ENCODE measurements around the gene PEA15.

DNA sequence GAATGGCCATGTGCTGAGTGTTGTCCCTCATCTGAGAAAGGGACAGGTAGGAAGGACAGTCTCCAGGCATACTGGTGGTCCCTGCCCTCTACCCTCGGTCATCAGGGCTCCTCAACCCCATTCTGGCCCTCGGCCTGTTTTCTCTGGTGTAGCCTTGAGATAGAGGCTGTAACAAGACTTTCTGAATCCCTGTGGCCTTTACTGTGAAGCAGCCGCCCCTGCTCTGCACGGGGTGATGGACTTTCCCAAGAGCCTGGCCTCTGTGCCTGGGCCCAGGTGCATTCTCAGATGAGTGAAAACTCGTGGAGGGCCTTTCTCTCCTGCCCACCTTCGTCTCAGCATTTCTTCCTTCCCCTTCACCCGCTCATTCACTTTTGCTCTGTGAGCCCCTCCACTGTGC lies 17.8 kb upstream of the PEA15 start:
- TF ChIP-seq, protein P1, sequence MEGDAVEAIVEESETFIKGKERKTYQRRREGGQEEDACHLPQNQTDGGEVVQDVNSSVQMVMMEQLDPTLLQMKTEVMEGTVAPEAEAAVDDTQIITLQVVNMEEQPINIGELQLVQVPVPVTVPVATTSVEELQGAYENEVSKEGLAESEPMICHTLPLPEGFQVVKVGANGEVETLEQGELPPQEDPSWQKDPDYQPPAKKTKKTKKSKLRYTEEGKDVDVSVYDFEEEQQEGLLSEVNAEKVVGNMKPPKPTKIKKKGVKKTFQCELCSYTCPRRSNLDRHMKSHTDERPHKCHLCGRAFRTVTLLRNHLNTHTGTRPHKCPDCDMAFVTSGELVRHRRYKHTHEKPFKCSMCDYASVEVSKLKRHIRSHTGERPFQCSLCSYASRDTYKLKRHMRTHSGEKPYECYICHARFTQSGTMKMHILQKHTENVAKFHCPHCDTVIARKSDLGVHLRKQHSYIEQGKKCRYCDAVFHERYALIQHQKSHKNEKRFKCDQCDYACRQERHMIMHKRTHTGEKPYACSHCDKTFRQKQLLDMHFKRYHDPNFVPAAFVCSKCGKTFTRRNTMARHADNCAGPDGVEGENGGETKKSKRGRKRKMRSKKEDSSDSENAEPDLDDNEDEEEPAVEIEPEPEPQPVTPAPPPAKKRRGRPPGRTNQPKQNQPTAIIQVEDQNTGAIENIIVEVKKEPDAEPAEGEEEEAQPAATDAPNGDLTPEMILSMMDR (IDR thresholded peaks at IDR 0.05 in 2 of 3, conservative IDR thresholded peaks at IDR 0.05 in 1 of 3; ENCODE audit: control insufficient read depth in 2 of 3, extremely low read depth in 1 of 3, insufficient read depth in 1 of 3, low read depth in 3 of 3, low read length in 3 of 3): no peak
- TF ChIP-seq, protein P2, sequence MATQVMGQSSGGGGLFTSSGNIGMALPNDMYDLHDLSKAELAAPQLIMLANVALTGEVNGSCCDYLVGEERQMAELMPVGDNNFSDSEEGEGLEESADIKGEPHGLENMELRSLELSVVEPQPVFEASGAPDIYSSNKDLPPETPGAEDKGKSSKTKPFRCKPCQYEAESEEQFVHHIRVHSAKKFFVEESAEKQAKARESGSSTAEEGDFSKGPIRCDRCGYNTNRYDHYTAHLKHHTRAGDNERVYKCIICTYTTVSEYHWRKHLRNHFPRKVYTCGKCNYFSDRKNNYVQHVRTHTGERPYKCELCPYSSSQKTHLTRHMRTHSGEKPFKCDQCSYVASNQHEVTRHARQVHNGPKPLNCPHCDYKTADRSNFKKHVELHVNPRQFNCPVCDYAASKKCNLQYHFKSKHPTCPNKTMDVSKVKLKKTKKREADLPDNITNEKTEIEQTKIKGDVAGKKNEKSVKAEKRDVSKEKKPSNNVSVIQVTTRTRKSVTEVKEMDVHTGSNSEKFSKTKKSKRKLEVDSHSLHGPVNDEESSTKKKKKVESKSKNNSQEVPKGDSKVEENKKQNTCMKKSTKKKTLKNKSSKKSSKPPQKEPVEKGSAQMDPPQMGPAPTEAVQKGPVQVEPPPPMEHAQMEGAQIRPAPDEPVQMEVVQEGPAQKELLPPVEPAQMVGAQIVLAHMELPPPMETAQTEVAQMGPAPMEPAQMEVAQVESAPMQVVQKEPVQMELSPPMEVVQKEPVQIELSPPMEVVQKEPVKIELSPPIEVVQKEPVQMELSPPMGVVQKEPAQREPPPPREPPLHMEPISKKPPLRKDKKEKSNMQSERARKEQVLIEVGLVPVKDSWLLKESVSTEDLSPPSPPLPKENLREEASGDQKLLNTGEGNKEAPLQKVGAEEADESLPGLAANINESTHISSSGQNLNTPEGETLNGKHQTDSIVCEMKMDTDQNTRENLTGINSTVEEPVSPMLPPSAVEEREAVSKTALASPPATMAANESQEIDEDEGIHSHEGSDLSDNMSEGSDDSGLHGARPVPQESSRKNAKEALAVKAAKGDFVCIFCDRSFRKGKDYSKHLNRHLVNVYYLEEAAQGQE (IDR thresholded peaks at IDR 0.05; ENCODE audit: low read depth, low read length): no peak
- TF ChIP-seq, protein P3, sequence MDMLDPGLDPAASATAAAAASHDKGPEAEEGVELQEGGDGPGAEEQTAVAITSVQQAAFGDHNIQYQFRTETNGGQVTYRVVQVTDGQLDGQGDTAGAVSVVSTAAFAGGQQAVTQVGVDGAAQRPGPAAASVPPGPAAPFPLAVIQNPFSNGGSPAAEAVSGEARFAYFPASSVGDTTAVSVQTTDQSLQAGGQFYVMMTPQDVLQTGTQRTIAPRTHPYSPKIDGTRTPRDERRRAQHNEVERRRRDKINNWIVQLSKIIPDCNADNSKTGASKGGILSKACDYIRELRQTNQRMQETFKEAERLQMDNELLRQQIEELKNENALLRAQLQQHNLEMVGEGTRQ (IDR thresholded peaks at IDR 0.05; ENCODE audit: borderline replicate concordance, low read depth, low read length): no peak
- TF ChIP-seq NFIC (IDR thresholded peaks at IDR 0.05; ENCODE audit: low read depth, low read length) (no peak), ZSCAN29 (IDR thresholded peaks at IDR 0.05) (no peak), HDAC2 (IDR thresholded peaks at IDR 0.05) (no peak)

All from GM12878 (cell line).